ENCODE results near the gene EVA1C. TPM values are rescaled to one million over a fixed set of nuclear protein-coding genes. Genes with fewer than 3 reads are reported as not detected.

EVA1C gene
- total and polyA plus RNA-seq, 2 donors (not counting 3 experiments of a cell fraction or from before 2014, with no cell fraction given) = 22.8 to 38.6 TPM

- no TSS peak for BruUV-seq (replicated peaks)
- TF ChIP-seq POLR2AphosphoS5 (IDR thresholded peaks at IDR 0.05; ENCODE audit: insufficient read depth, low read depth, low read length) (no peak), MYC (IDR thresholded peaks at IDR 0.05; ENCODE audit: low read depth, low read length) (no peak)
- H3K9me1 ChIP-seq (replicated peaks; ENCODE audit: control insufficient read depth, extremely low read depth, insufficient read depth, low read length) = no peaks in the 10 kb centered on the region
- peak overlapping the region in 2 of 3 experiments; percentile 75 to 78 for H3K4me3 ChIP-seq (replicated peaks in 1 of 3; ENCODE audit: insufficient read depth in 1 of 3, low read depth in 1 of 3, low read length in 3 of 3)
- H2AFZ ChIP-seq (ENCODE audit: low read depth, low read length) = peak overlapping the region; percentile 77
- no peaks in the 10 kb centered on the region for H4K20me1 ChIP-seq (replicated peaks; ENCODE audit: control insufficient read depth, extremely low read depth, insufficient read depth, low read length)
- FAIRE-seq = no peak
- H3K4me1 ChIP-seq (ENCODE audit: control insufficient read depth, extremely low read depth, insufficient read depth, low read length) = peaks cover 13% of the 10 kb centered on the region
- dilution Hi-C loops (cut with MboI; ENCODE audit: extremely low pct_ligation_motif_present, low sequenced_read_pairs) (no loop called here), intact Hi-C loops (cut with micrococcal nuclease) (loop anchor here (1.0 kb wide), 2 partner anchors 19 to 33 kb away; partner anchors contain the start of gene EVA1C)
- peak overlapping the region; percentile 62 for H3K4me2 ChIP-seq (ENCODE audit: insufficient read depth, low read length)
- ChIA-PET POLR2A (no interaction called here), CTCF (interaction anchor here (2.1 to 2.4 kb wide), 2 partner anchors 176 to 207 kb away, joined by 10 to 26 read pairs; no protein-coding TSS in a partner anchor)
- no peaks in the 10 kb centered on the region for H3K9me3 ChIP-seq (replicated peaks; ENCODE audit: control insufficient read depth, insufficient read depth, low read length)
- no peak overlapping the region for H3K9ac ChIP-seq (replicated peaks; ENCODE audit: extremely low read depth, insufficient read depth, low read length)
- peaks cover 34% of the 10 kb centered on the region for H3K79me2 ChIP-seq (ENCODE audit: control insufficient read depth, insufficient read depth, low read length)
- no peaks in the 10 kb centered on the region for H3K27me3 ChIP-seq (ENCODE audit: control insufficient read depth in 2 of 2, insufficient read depth in 2 of 2, low read length in 2 of 2)
- H3K27ac ChIP-seq (ENCODE audit: insufficient read depth, low read depth, low read length) = peak overlapping the region; percentile 62
- no peak for DNase-seq (ENCODE audit: low read depth, low spot score)
- no peaks in the 10 kb centered on the region for H3K36me3 ChIP-seq (ENCODE audit: control insufficient read depth in 2 of 2, extremely low read depth in 1 of 2, insufficient read depth in 2 of 2, low read length in 2 of 2)
Measured at GRCh38 chr21:32393677-32394001, 18.9 kb upstream of the EVA1C start.

GRCh38 chr21:32403201-32403777 is 9.2 kb upstream of the EVA1C start:
- no peaks in the 10 kb centered on the region for H3K79me2 ChIP-seq (ENCODE audit: control insufficient read depth, insufficient read depth, low read length)
- peak overlapping the region; percentile 21 for H3K9ac ChIP-seq (replicated peaks; ENCODE audit: extremely low read depth, insufficient read depth, low read length)
- H3K4me3 ChIP-seq (replicated peaks in 1 of 3; ENCODE audit: insufficient read depth in 1 of 3, low read depth in 1 of 3, low read length in 3 of 3) = no peak overlapping the region
- no peaks in the 10 kb centered on the region for H3K36me3 ChIP-seq (ENCODE audit: control insufficient read depth in 2 of 2, extremely low read depth in 1 of 2, insufficient read depth in 2 of 2, low read length in 2 of 2)
- CTCF ChIA-PET = interaction anchor here (0.6 to 13.1 kb wide), 47 partner anchors 8 to 422 kb away, joined by 3 to 286 read pairs (median 5); partner anchors contain the start of genes CFAP298 and SYNJ1
- peak overlapping the region; percentile 55 for H2AFZ ChIP-seq (ENCODE audit: low read depth, low read length)
- peak overlapping the region; percentile 24 for H3K4me2 ChIP-seq (ENCODE audit: insufficient read depth, low read length)
- intact Hi-C loops (cut with micrococcal nuclease) = loop anchor here (1.0 kb wide), 5 partner anchors 8 to 198 kb away; no protein-coding TSS in a partner anchor
- no peaks in the 10 kb centered on the region for H3K9me1 ChIP-seq (replicated peaks; ENCODE audit: control insufficient read depth, extremely low read depth, insufficient read depth, low read length)
- no peak for TF ChIP-seq EZH2 (IDR thresholded peaks at IDR 0.05; ENCODE audit: borderline replicate concordance, low read depth, low read length, severe bottlenecking)
- peak; percentile 46 for TF ChIP-seq POLR2AphosphoS5 (IDR thresholded peaks at IDR 0.05; ENCODE audit: insufficient read depth, low read depth, low read length)
- peak; percentile 53 for TF ChIP-seq JUN (IDR thresholded peaks at IDR 0.05; ENCODE audit: borderline replicate concordance, insufficient read depth, insufficient read length, low read depth)
- TF ChIP-seq MAX (IDR thresholded peaks at IDR 0.05; ENCODE audit: insufficient read depth, insufficient read length) = no peak
- no peak for TF ChIP-seq POLR2A (IDR thresholded peaks at IDR 0.05; ENCODE audit: low read depth, low read length)
- TF ChIP-seq CTCF (IDR thresholded peaks at IDR 0.05; ENCODE audit: extremely low read depth in 1 of 2, insufficient read depth in 1 of 2, low read depth in 1 of 2, low read length in 2 of 2) = peak; percentile 63 to 66
- peak; percentile 93 for TF ChIP-seq GATA2 (IDR thresholded peaks at IDR 0.05; ENCODE audit: insufficient read depth, insufficient read length, low read depth, low read length)
- no peak for TF ChIP-seq MYC (IDR thresholded peaks at IDR 0.05; ENCODE audit: low read depth, low read length)
- TF ChIP-seq FOS (IDR thresholded peaks at IDR 0.05; ENCODE audit: borderline replicate concordance, insufficient read depth, low read length) = peak; percentile 79
- no peaks in the 10 kb centered on the region for H3K27me3 ChIP-seq (ENCODE audit: control insufficient read depth in 2 of 2, insufficient read depth in 2 of 2, low read length in 2 of 2)
- POLR2A ChIA-PET = interaction anchor here (0.7 to 1.2 kb wide), 2 partner anchors 14 to 198 kb away, joined by 4 read pairs; no protein-coding TSS in a partner anchor
- H3K9me3 ChIP-seq (replicated peaks; ENCODE audit: control insufficient read depth, insufficient read depth, low read length) = no peaks in the 10 kb centered on the region
- BruUV-seq (replicated peaks) = no TSS peak
- DNase-seq (ENCODE audit: low read depth, low spot score) (peak; percentile 86), FAIRE-seq (peak; percentile 97)
- peaks cover 16% of the 10 kb centered on the region for H3K4me1 ChIP-seq (ENCODE audit: control insufficient read depth, extremely low read depth, insufficient read depth, low read length)
- no peaks in the 10 kb centered on the region for H4K20me1 ChIP-seq (replicated peaks; ENCODE audit: control insufficient read depth, extremely low read depth, insufficient read depth, low read length)
- H3K27ac ChIP-seq (ENCODE audit: insufficient read depth, low read depth, low read length) = peak overlapping the region; percentile 22
- dilution Hi-C loops (cut with MboI; ENCODE audit: extremely low pct_ligation_motif_present, low sequenced_read_pairs) = no loop called here

Measured in endothelial cell of umbilical vein (primary cell).